GM12865 (cell line): ENCODE measurements around the gene FNIP1.
"Not testable (repeated sequence)": the region's sequence is repeated elsewhere in the genome, so short reads cannot be mapped to it uniquely, and the experiment has no call there.

Experiments used
- DNase-seq: peaks from one replicate; pipeline ENCODE4 v3.0.0; 2010; ENCODE audit warnings: low read depth
- H3K4me3 ChIP-seq: 2 replicates; pipeline ENCODE4 v1.5.1; 2011; ENCODE audit warnings: mild to moderate bottlenecking, low read depth, low read length, control low read depth
- TF ChIP-seq, protein P1 (sequence below): IDR thresholded peaks from 2 replicates; pipeline ENCODE4 v1.5.1; 2011; ENCODE audit warnings: low read length, control low read depth, low read depth, inconsistent platforms; ENCODE audit not compliant: insufficient read depth; ENCODE audit errors: missing control alignments

Gene FNIP1

GRCh38 chr5:131786900-131787692 lies 9.7 kb downstream of the FNIP1 start:
- DNase-seq = no peak
- no peak overlapping the region for H3K4me3 ChIP-seq
- TF ChIP-seq, protein P1, sequence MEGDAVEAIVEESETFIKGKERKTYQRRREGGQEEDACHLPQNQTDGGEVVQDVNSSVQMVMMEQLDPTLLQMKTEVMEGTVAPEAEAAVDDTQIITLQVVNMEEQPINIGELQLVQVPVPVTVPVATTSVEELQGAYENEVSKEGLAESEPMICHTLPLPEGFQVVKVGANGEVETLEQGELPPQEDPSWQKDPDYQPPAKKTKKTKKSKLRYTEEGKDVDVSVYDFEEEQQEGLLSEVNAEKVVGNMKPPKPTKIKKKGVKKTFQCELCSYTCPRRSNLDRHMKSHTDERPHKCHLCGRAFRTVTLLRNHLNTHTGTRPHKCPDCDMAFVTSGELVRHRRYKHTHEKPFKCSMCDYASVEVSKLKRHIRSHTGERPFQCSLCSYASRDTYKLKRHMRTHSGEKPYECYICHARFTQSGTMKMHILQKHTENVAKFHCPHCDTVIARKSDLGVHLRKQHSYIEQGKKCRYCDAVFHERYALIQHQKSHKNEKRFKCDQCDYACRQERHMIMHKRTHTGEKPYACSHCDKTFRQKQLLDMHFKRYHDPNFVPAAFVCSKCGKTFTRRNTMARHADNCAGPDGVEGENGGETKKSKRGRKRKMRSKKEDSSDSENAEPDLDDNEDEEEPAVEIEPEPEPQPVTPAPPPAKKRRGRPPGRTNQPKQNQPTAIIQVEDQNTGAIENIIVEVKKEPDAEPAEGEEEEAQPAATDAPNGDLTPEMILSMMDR = no peak

- TF ChIP-seq, protein P1 = no peak
Measured at GRCh38 chr5:131786036-131786435, 10.8 kb downstream of the FNIP1 start.

GRCh38 chr5:131783874-131784273 lies 12.9 kb downstream of the FNIP1 start:
- no peak for DNase-seq
- H3K4me3 ChIP-seq = no peak overlapping the region
- TF ChIP-seq, protein P1 = no peak

More at GRCh38 chr5:131786036-131786435, 10.8 kb downstream of the FNIP1 start:
- H3K4me3 ChIP-seq = no peak overlapping the region
- DNase-seq = no peak

DNA sequence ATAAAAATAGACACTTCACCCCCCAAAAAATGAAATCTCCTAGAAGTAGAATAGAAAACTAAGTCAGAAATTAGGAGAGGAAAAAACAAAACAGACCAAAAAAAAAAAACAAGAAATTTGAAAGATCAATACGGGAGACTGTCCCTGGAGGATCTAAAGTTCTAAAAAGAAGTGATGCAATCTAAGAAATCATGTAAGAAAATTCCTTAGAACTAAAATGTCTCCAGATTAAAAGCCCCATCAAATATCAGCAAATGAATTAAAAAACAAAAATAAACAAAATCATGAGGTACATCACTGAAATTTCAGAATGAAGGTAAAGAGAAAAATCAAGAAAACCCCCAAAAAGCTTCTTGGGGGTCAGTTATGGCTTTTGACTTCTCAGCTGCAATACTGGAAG lies 13.5 kb downstream of the FNIP1 start:
- H3K4me3 ChIP-seq = no peak overlapping the region
- DNase-seq = no peak
- TF ChIP-seq, protein P1 = no peak

DNA sequence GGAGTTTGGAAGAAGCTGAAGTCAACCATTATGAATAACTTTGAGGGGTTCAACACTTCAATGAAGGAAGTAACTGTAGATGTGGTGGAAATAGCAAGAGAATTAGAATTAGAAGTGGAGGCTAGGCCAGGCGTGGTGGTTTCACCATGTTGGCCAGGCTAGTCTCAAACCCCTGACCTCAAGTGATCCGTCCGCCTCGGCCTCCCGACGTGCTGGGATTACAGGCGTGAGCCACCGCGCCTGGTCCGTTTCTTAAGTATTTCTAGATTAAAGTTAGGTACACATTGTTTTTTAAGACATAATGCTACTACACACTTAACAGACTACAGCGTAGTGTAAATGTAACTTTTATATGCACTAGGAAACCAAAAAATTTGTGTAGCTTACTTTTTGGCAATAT lies 14.1 kb downstream of the FNIP1 start:
- no peak for DNase-seq
- TF ChIP-seq, protein P1 = no peak
- H3K4me3 ChIP-seq = no peak overlapping the region

DNA sequence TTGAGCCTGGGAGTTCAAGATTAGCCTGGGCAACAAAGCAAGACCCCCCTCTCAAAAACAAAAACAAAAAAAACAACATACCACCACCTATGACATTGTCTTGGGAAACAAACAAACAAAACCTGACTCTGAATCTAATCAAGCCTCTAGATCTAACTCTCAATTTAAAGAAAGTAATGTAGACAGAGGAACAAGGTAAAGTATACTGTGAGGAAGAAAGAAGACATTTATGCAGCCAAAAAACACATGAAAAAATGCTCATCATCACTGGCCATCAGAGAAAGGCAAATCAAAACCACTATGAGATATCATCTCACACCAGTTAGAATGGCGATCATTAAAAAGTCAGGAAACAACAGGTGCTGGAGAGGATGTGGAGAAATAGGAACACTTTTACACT lies 18.7 kb downstream of the FNIP1 start:
- DNase-seq, H3K4me3 ChIP-seq: not testable (repeated sequence)

DNA sequence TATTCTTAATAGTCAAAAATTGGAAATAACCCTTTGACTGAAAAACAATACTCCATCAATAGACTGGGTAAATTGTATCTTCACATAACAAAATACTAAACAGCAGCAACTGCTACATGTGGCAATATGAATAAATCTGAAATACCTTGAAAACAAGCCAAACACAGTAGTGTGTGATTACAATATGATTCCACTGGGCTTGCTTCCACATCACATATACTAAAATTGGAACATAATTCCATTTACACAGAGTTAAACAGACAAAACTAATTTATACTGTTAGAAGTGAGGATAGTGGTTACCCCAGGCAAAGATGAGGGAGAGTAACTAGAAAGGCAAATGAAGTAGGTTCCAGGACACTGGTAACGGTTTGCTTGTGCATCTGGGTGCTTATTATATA lies 20.4 kb downstream of the FNIP1 start:
- H3K4me3 ChIP-seq = no peak overlapping the region
- no peak for DNase-seq
- TF ChIP-seq, protein P1 = no peak
